Measurements from ENCODE around the gene ANKS1B.
A peak's percentile ranks its signal among the peaks of the same experiment; 100 is the strongest.

Gene ANKS1B

GRCh38 chr12:99388671-99389195, 596.0 kb downstream of the ANKS1B start:
- in situ Hi-C loops (cut with HindIII; ENCODE audit: low pct_ligation_motif_present, low sequenced_read_pairs), result no loop called here
- H3K27me3 ChIP-seq (replicated peaks), result no peaks in the 10 kb centered on the region
- no peak for TF ChIP-seq CTCF (IDR thresholded peaks at IDR 0.05; ENCODE audit: low read depth, low read length, missing control alignments)
- no peak overlapping the region for H3K27ac ChIP-seq
- H3K36me3 ChIP-seq (replicated peaks), result no peaks in the 10 kb centered on the region
- no peak for DNase-seq
- no peak overlapping the region for H3K4me3 ChIP-seq (ENCODE audit: low read depth, low read length)

- Histone ChIP-seq H3K36me3 (replicated peaks) (no peaks in the 10 kb centered on the region), H3K27me3 (replicated peaks) (no peaks in the 10 kb centered on the region), H3K4me3 (ENCODE audit: low read depth, low read length) (no peak overlapping the region), H3K27ac (no peak overlapping the region)
- DNase-seq, result no peak
- in situ Hi-C loops (cut with HindIII; ENCODE audit: low pct_ligation_motif_present, low sequenced_read_pairs), result no loop called here
- no peak for TF ChIP-seq CTCF (IDR thresholded peaks at IDR 0.05; ENCODE audit: low read depth, low read length, missing control alignments)
Measured at GRCh38 chr12:99387661-99388060, 597.1 kb downstream of the ANKS1B start.

GRCh38 chr12:99386907-99387306, 597.8 kb downstream of the ANKS1B start:
- Histone ChIP-seq H3K36me3 (replicated peaks) (no peaks in the 10 kb centered on the region), H3K4me3 (ENCODE audit: low read depth, low read length) (no peak overlapping the region), H3K27me3 (replicated peaks) (no peaks in the 10 kb centered on the region), H3K27ac (no peak overlapping the region)
- peak; percentile 11 for DNase-seq
- peak; percentile 54 for TF ChIP-seq CTCF (IDR thresholded peaks at IDR 0.05; ENCODE audit: low read depth, low read length, missing control alignments)
- in situ Hi-C loops (cut with HindIII; ENCODE audit: low pct_ligation_motif_present, low sequenced_read_pairs), result no loop called here

- H3K27me3 ChIP-seq (replicated peaks), result no peaks in the 10 kb centered on the region
- no peaks in the 10 kb centered on the region for H3K36me3 ChIP-seq (replicated peaks)
- H3K4me3 ChIP-seq (ENCODE audit: low read depth, low read length), result no peak overlapping the region
- TF ChIP-seq CTCF (IDR thresholded peaks at IDR 0.05; ENCODE audit: low read depth, low read length, missing control alignments), result no peak
- in situ Hi-C loops (cut with HindIII; ENCODE audit: low pct_ligation_motif_present, low sequenced_read_pairs), result no loop called here
- DNase-seq, result no peak
- no peak overlapping the region for H3K27ac ChIP-seq
Measured at GRCh38 chr12:99383258-99383657, 601.5 kb downstream of the ANKS1B start.

- TF ChIP-seq CTCF (IDR thresholded peaks at IDR 0.05; ENCODE audit: low read depth, low read length, missing control alignments), result no peak
- in situ Hi-C loops (cut with HindIII; ENCODE audit: low pct_ligation_motif_present, low sequenced_read_pairs), result no loop called here
- no peak for DNase-seq
Measured at GRCh38 chr12:99381992-99382391, 602.7 kb downstream of the ANKS1B start.

GRCh38 chr12:99380701-99381100, 604.0 kb downstream of the ANKS1B start:
- TF ChIP-seq CTCF (IDR thresholded peaks at IDR 0.05; ENCODE audit: low read depth, low read length, missing control alignments), result no peak
- DNase-seq, result no peak
- Histone ChIP-seq H3K27me3 (replicated peaks) (no peaks in the 10 kb centered on the region), H3K4me3 (ENCODE audit: low read depth, low read length) (no peak overlapping the region), H3K36me3 (replicated peaks) (no peaks in the 10 kb centered on the region), H3K27ac (no peak overlapping the region)
- in situ Hi-C loops (cut with HindIII; ENCODE audit: low pct_ligation_motif_present, low sequenced_read_pairs), result no loop called here

More at GRCh38 chr12:99381992-99382391, 602.7 kb downstream of the ANKS1B start:
- no peaks in the 10 kb centered on the region for H3K36me3 ChIP-seq (replicated peaks)
- no peak overlapping the region for H3K4me3 ChIP-seq (ENCODE audit: low read depth, low read length)
- no peaks in the 10 kb centered on the region for H3K27me3 ChIP-seq (replicated peaks)
- no peak overlapping the region for H3K27ac ChIP-seq

Measured in brain microvascular endothelial cell (primary cell).